Gastrocnemius medialis (tissue), 4 donors: Measurements from ENCODE around the gene KRT83. TPM values are rescaled to one million over a fixed set of nuclear protein-coding genes. Genes with fewer than 3 reads are reported as not detected.

ENCODE experiments used
- ATAC-seq, 2 donors: fragments of 150-250 bp; one replicate each; pipeline ENCODE4 v1.9.1; 2016
- DNase-seq, 2 donors: peaks; one replicate each; pipeline ENCODE4 v3.0.0-alpha.2; 2019
- H3K27ac ChIP-seq, 4 donors: fragments of 200-600 bp; sonication (generic); 1 replicate in 1 of 4; 2 replicates in 3 of 4; pipeline ENCODE4 v1.5.1; 2016 to 2018; ENCODE audit warnings: mild to moderate bottlenecking in 2 of 4, moderate library complexity in 1 of 4
- H3K27me3 ChIP-seq, 3 donors: fragments of 200-600 bp; sonication (generic) in 2 of 3; 1 replicate in 1 of 3; 2 replicates in 2 of 3; pipeline versions ENCODE4 v1.5.1 to v1.6.0; 2016 to 2019; ENCODE audit warnings: mild to moderate bottlenecking in 1 of 3, moderate library complexity in 1 of 3
- H3K36me3 ChIP-seq, 2 donors: fragments of 200-600 bp; sonication (generic) in 1 of 2; one replicate each; pipeline ENCODE4 v1.5.1; 2017 to 2018
- H3K4me1 ChIP-seq, 2 donors: fragments of 200-600 bp; sonication (generic) in 1 of 2; one replicate each; pipeline ENCODE4 v1.5.1; 2016 to 2017; ENCODE audit warnings: mild to moderate bottlenecking in 2 of 2
- H3K4me3 ChIP-seq, 4 donors: fragments of 200-600 bp; sonication (generic) in 3 of 4; 1 replicate in 1 of 4; 2 replicates in 3 of 4; pipeline ENCODE4 v1.5.1; 2016 to 2019; ENCODE audit warnings: mild to moderate bottlenecking in 2 of 4
- H3K9me3 ChIP-seq, 3 donors: fragments of 200-600 bp; sonication (generic) in 2 of 3; 1 replicate in 1 of 3; 2 replicates in 2 of 3; pipeline ENCODE4 v1.5.1; 2016 to 2019
- CTCF ChIP-seq, 5 experiments: fragments of 450-650 bp in 3 of 5; fragments of 200-600 bp in 2 of 5; sonication (generic) in 2 of 5; IDR thresholded peaks in 4 of 5; conservative IDR thresholded peaks in 1 of 5; 1 replicate in 4 of 5; 2 replicates in 1 of 5; pipeline ENCODE4 v1.5.1; 2016 to 2019; ENCODE audit warnings: antibody characterized with exemption in 5 of 5, mild to moderate bottlenecking in 3 of 5, moderate library complexity in 3 of 5
- POLR2A ChIP-seq, 2 donors: fragments of 450-650 bp; IDR thresholded peaks; one replicate each; pipeline ENCODE4 v1.6.1; 2017; ENCODE audit warnings: antibody characterized with exemption in 2 of 2, mild to moderate bottlenecking in 2 of 2, moderate library complexity in 2 of 2
- in situ Hi-C, 4 donors: fragments of 200-750 bp; cut with MboI; loops; one replicate each; pipeline versions ENCODE4 v1.15.0 to v1.8.0; 2017; ENCODE audit warnings: low sequenced_read_pairs in 4 of 4
- intact Hi-C: fragments of 100-400 bp; cut with DNase I; formaldehyde crosslinking; loops from one replicate; pipeline ENCODE4 v1.15.1; 2023; ENCODE audit warnings: low total_unique reads
- total RNA-seq, 4 donors: library from RNA; depleted of rRNA; stranded (reverse); fragments of >200 nt; gene quantifications; one replicate each; pipeline versions ENCODE4 v1.1.0 to v1.2.3, GENCODE V29; 2016

The KRT83 gene
- total RNA-seq, 4 donors from 2014 or later = 0.13 TPM; not detected in 3

GRCh38 chr12:52322069-52322468 lies 871 bp upstream of the KRT83 start:
- Histone ChIP-seq H3K4me3 (no peak overlapping the region), H3K4me1 (no peaks in the 10 kb centered on the region), H3K9me3 (no peaks in the 10 kb centered on the region), H3K27ac (no peak overlapping the region), H3K36me3 (no peaks in the 10 kb centered on the region), H3K27me3 (peaks cover 0 to 22% (median 11%) of the 10 kb centered on the region in 3 donors)
- DNase-seq (peak in 1 of 2 donors; percentile 0), ATAC-seq (no peak)
- in situ Hi-C loops (no loop called here), intact Hi-C loops (no loop called here)
- TF ChIP-seq POLR2A (IDR thresholded peaks at IDR 0.05) = no peak
- no peak for TF ChIP-seq CTCF (IDR thresholded peaks at IDR 0.05 in 4 of 5, conservative IDR thresholded peaks at IDR 0.05 in 1 of 5)

- TF ChIP-seq POLR2A (IDR thresholded peaks at IDR 0.05) (no peak), CTCF (IDR thresholded peaks at IDR 0.05 in 4 of 5, conservative IDR thresholded peaks at IDR 0.05 in 1 of 5) (no peak)
- in situ Hi-C loops (no loop called here), intact Hi-C loops (no loop called here)
- Histone ChIP-seq H3K36me3 (no peaks in the 10 kb centered on the region), H3K4me1 (no peaks in the 10 kb centered on the region), H3K4me3 (no peak overlapping the region), H3K9me3 (no peaks in the 10 kb centered on the region), H3K27me3 (peaks cover 0 to 22% (median 11%) of the 10 kb centered on the region in 3 donors), H3K27ac (no peak overlapping the region)
- DNase-seq = no peak
- ATAC-seq = no peak
Measured at GRCh38 chr12:52321418-52321817, 220 bp upstream of the KRT83 start.

GRCh38 chr12:52319097-52319496 lies 2.1 kb downstream of the KRT83 start:
- peak in 1 of 2 donors; percentile 2 for DNase-seq

GRCh38 chr12:52318241-52318990 lies 2.8 kb downstream of the KRT83 start:
- ATAC-seq = no peak
- in situ Hi-C loops = no loop called here
- H3K36me3 ChIP-seq = no peaks in the 10 kb centered on the region
- intact Hi-C loops = no loop called here
- TF ChIP-seq CTCF (IDR thresholded peaks at IDR 0.05 in 4 of 5, conservative IDR thresholded peaks at IDR 0.05 in 1 of 5) (no peak), POLR2A (IDR thresholded peaks at IDR 0.05) (no peak)
- H3K4me3 ChIP-seq = no peak overlapping the region
- H3K27ac ChIP-seq = no peak overlapping the region
- H3K27me3 ChIP-seq = peaks cover 0 to 19% (median 11%) of the 10 kb centered on the region in 3 donors
- DNase-seq = peak in 1 of 2 donors; percentile 2
- H3K9me3 ChIP-seq = no peaks in the 10 kb centered on the region
- no peaks in the 10 kb centered on the region for H3K4me1 ChIP-seq

More at GRCh38 chr12:52319097-52319496, 2.1 kb downstream of the KRT83 start:
- H3K27me3 ChIP-seq = peaks cover 0 to 19% (median 11%) of the 10 kb centered on the region in 3 donors
- no peaks in the 10 kb centered on the region for H3K9me3 ChIP-seq
- no peaks in the 10 kb centered on the region for H3K36me3 ChIP-seq
- no peak overlapping the region for H3K27ac ChIP-seq
- TF ChIP-seq POLR2A (IDR thresholded peaks at IDR 0.05) (no peak), CTCF (IDR thresholded peaks at IDR 0.05 in 4 of 5, conservative IDR thresholded peaks at IDR 0.05 in 1 of 5) (no peak)
- ATAC-seq = no peak
- intact Hi-C loops = no loop called here
- H3K4me1 ChIP-seq = no peaks in the 10 kb centered on the region
- no peak overlapping the region for H3K4me3 ChIP-seq
- in situ Hi-C loops = no loop called here
